CD4-positive, alpha-beta T cell (primary cell): ENCODE data around the gene CHRNB4. TPM values are rescaled to one million over a fixed set of nuclear protein-coding genes. Genes with fewer than 3 reads are reported as not detected.

ENCODE experiments used
- ATAC-seq: fragments of 200-7000 bp; cut with Tn5 transposase; one replicate; pipeline ENCODE4 v1.10.0; 2022; ENCODE audit warnings: mild to moderate bottlenecking; ENCODE audit not compliant: poor library complexity
- CTCF ChIA-PET: fragments of 350-600 bp; sonication (Branson Sonifier 250); formaldehyde crosslinking; loops from one replicate; lab custom pipeline; 2021; ENCODE audit warnings: antibody characterized with exemption, inconsistent platforms; lab: Charles Lee
- POLR2A ChIA-PET: fragments of 350-600 bp; sonication (Branson Sonifier 250); formaldehyde crosslinking; loops from one replicate; lab custom pipeline; 2021; ENCODE audit warnings: antibody characterized with exemption, inconsistent platforms; lab: Charles Lee
- DNase-seq, 14 experiments: peaks; one replicate each; pipeline ENCODE4 v3.0.0-alpha.2; 2013 to 2020; ENCODE audit warnings: mixed read lengths in 2 of 14
- H3K27ac ChIP-seq, 2 donors: one replicate each; pipeline versions ENCODE4 v1.5.1 to v1.7.0; 2013; ENCODE audit warnings: low read length in 2 of 2, low read depth in 1 of 2, mild to moderate bottlenecking in 1 of 2
- H3K27me3 ChIP-seq, 2 experiments: 1 replicate in 1 of 2; 2 replicates in 1 of 2; pipeline versions ENCODE4 v1.6.1 to v1.7.0; 2013; ENCODE audit warnings: low read length in 2 of 2, control low read depth in 1 of 2, mild to moderate bottlenecking in 1 of 2, moderate library complexity in 1 of 2; ENCODE audit not compliant: insufficient read depth in 2 of 2, control insufficient read depth in 1 of 2
- H3K36me3 ChIP-seq: one replicate; pipeline ENCODE4 v1.6.1; 2013; ENCODE audit warnings: low read length, control low read depth; ENCODE audit not compliant: insufficient read depth
- H3K4me1 ChIP-seq: one replicate; pipeline ENCODE4 v1.6.1; 2013; ENCODE audit warnings: low read length, control low read depth; ENCODE audit not compliant: insufficient read depth
- H3K4me3 ChIP-seq: one replicate; pipeline ENCODE4 v1.5.1; 2013; ENCODE audit warnings: mild to moderate bottlenecking, low read length, moderate library complexity
- H3K9me3 ChIP-seq, 2 experiments: 1 replicate in 1 of 2; 2 replicates in 1 of 2; pipeline versions ENCODE4 v1.6.1 to v1.7.0; 2013; ENCODE audit warnings: low read length in 2 of 2, mild to moderate bottlenecking in 2 of 2, control low read depth in 1 of 2, moderate library complexity in 1 of 2; ENCODE audit not compliant: control insufficient read depth in 1 of 2, insufficient read depth in 1 of 2
- H3K27ac Mint-ChIP-seq: one replicate; pipeline ENCODE4 v1.8.0; 2020; ENCODE audit warnings: mixed read lengths
- H3K27me3 Mint-ChIP-seq: one replicate; pipeline ENCODE4 v1.8.0; 2021; ENCODE audit warnings: mixed read lengths
- H3K36me3 Mint-ChIP-seq: one replicate; pipeline ENCODE4 v1.8.0; 2021; ENCODE audit warnings: low read depth, mixed read lengths
- H3K4me1 Mint-ChIP-seq: one replicate; pipeline ENCODE4 v1.8.0; 2021; ENCODE audit warnings: low read depth, mixed read lengths
- H3K4me3 Mint-ChIP-seq: one replicate; pipeline ENCODE4 v1.8.0; 2020; ENCODE audit warnings: mild to moderate bottlenecking, mixed read lengths
- H3K9me3 Mint-ChIP-seq: one replicate; pipeline ENCODE4 v1.8.0; 2020; ENCODE audit warnings: mixed read lengths
- intact Hi-C, 2 experiments: fragments of 100-400 bp; cut with DNase I in 1 of 2; cut with micrococcal nuclease in 1 of 2; formaldehyde crosslinking; loops; one replicate each; pipeline versions ENCODE4 v1.15.1 to v1.9.0; 2023 to 2025; cut with DNase I, micrococcal nuclease
- total RNA-seq, 174 experiments: library from RNA in 2 of 174; stranded (reverse) in 2 of 174; gene quantifications; one replicate each; pipeline ENCODE4 v1.2.3 and lab custom pipeline; 2021 to 2026
- TF ChIP-seq, protein P1 (sequence below): fragments of 200-600 bp; IDR thresholded peaks from one replicate; pipeline ENCODE4 v1.8.0; 2022; ENCODE audit warnings: antibody characterized with exemption, mild to moderate bottlenecking

CHRNB4 gene
- total RNA-seq, 2 experiments from 2014 or later = not detected

DNA sequence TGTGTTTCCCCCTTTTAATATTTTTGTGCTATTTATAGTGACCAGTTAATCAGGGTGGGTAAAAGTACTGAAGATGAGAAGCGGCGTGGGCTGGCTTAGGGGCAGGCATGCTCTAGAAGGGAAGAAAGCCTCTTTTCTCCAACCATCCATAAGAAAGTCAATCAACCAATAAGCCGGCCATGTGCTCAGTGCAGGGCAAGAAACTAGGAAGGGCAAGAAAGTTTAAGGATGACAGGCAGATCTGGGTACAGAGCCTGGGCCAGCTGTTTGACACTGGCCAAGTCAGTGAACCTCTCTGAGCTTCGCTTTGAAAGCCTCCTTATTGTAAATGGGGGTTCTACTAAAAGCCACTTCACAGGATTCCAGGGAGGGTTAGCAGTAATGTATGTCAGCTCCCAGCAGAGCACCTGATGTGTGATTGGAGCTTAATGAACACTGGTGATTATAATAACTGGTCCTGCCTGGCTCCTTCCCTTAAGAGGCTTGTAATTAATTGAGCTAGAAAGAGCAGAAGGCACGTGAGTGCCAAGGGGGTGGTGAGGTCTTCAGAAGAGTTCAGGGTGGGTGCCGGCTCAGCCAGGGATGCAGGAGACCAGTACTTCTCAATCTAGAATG is 14.5 kb downstream of the CHRNB4 start:
- no peak overlapping the region for H3K27ac Mint-ChIP-seq
- Histone ChIP-seq H3K4me3 (no peak overlapping the region), H3K27ac (no peak overlapping the region), H3K9me3 (no peaks in the 10 kb centered on the region), H3K4me1 (no peaks in the 10 kb centered on the region), H3K27me3 (peaks cover 10 to 14% of the 10 kb centered on the region in 2 experiments), H3K36me3 (no peaks in the 10 kb centered on the region)
- H3K36me3 Mint-ChIP-seq = no peaks in the 10 kb centered on the region
- TF ChIP-seq, protein P1, sequence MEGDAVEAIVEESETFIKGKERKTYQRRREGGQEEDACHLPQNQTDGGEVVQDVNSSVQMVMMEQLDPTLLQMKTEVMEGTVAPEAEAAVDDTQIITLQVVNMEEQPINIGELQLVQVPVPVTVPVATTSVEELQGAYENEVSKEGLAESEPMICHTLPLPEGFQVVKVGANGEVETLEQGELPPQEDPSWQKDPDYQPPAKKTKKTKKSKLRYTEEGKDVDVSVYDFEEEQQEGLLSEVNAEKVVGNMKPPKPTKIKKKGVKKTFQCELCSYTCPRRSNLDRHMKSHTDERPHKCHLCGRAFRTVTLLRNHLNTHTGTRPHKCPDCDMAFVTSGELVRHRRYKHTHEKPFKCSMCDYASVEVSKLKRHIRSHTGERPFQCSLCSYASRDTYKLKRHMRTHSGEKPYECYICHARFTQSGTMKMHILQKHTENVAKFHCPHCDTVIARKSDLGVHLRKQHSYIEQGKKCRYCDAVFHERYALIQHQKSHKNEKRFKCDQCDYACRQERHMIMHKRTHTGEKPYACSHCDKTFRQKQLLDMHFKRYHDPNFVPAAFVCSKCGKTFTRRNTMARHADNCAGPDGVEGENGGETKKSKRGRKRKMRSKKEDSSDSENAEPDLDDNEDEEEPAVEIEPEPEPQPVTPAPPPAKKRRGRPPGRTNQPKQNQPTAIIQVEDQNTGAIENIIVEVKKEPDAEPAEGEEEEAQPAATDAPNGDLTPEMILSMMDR = no peak
- no peak for ATAC-seq
- intact Hi-C loops = no loop called here
- no peak overlapping the region for H3K4me3 Mint-ChIP-seq
- H3K4me1 Mint-ChIP-seq = peaks cover 4% of the 10 kb centered on the region
- ChIA-PET CTCF (no interaction called here), POLR2A (no interaction called here)
- H3K27me3 Mint-ChIP-seq = peaks cover 35% of the 10 kb centered on the region
- H3K9me3 Mint-ChIP-seq = no peaks in the 10 kb centered on the region
- DNase-seq = no peak

DNA sequence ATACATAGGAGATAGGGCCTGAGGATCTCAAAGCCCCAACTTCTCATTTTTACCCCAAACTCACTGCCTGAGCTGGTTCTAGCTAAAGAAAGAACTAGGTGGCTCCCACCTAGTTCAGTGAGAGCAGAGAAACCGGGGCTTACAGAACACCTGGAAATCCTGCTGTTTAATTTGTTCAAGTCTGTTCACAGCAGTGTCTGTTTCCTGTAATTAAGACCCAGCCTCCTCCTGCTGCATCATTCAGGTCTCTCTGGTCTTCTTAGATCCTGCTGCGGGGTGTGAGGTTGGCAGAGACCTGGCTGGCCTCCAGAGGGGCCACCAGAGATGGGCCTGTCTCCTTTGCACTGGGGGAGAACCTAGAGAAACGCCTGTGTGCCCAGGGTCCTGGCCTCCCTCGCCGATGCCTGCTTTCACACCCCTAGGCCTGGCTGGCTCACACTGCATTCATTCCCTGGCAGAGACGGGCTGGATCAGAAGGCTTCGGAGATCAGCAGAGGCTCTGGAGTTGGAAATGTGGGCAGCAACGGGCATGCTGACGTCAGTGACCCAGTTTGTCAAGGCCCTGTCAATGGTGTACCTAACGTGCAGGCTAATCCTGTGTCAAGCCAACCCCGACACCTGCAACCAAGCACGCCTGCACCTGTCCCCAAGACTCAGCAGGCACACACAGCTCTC is 15.3 kb downstream of the CHRNB4 start:
- DNase-seq (no peak), ATAC-seq (no peak)
- H3K27ac ChIP-seq = no peak overlapping the region
- TF ChIP-seq, protein P1 = no peak
- ChIA-PET CTCF (no interaction called here), POLR2A (no interaction called here)
- H3K9me3 ChIP-seq = no peaks in the 10 kb centered on the region
- no peaks in the 10 kb centered on the region for H3K4me1 ChIP-seq
- no peaks in the 10 kb centered on the region for H3K36me3 ChIP-seq
- H3K36me3 Mint-ChIP-seq = no peaks in the 10 kb centered on the region
- no peak overlapping the region for H3K27ac Mint-ChIP-seq
- no peaks in the 10 kb centered on the region for H3K9me3 Mint-ChIP-seq
- peaks cover 13 to 14% of the 10 kb centered on the region in 2 experiments for H3K27me3 ChIP-seq
- intact Hi-C loops = no loop called here
- peaks cover 8% of the 10 kb centered on the region for H3K4me1 Mint-ChIP-seq
- H3K27me3 Mint-ChIP-seq = peaks cover 39% of the 10 kb centered on the region
- H3K4me3 Mint-ChIP-seq = no peak overlapping the region
- no peak overlapping the region for H3K4me3 ChIP-seq

DNA sequence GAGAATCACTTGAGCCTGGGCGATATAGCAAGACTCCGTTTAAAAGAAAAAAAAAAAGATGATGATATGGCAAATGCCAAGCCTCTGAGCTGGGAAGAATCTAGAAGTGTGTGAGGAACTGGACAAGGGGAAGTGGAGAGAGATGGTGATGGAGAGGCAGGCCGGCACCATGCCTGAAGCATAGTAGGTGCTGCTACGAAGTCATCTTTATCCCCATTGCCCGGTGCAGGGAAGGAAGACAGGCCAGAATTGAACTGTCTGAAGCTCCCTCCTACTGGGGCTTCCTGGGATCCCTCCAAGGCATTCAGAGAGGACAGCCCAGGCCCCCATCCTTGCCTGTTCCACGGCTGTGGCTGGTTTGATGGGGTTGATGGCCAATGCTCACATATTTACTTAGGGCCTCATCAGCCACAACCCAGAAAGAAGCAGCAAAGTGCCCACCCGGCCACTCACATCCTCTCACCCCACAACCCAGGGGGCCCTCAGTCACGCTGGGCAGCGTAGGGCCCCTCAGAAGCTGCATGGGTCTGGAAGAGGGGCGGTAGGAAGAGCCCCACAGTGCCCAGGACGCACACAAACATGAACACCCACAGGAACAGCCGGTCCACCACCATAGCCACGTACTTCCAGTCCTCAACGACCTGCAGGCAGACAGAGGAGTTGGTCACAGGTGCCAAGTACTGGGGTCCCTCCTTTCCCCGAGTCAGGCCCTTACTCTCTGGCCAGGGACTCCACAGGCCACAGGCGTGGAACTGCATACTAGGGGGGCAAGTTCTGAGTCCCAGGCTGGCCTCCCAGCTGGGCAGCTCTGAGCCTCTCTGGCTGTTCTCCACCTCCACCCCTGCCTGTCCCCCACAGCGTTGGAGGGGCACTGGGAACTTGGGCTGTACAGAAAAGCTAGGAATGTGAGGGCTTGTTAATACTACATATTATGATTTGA is 16.1 kb downstream of the CHRNB4 start:
- H3K36me3 Mint-ChIP-seq = no peaks in the 10 kb centered on the region
- intact Hi-C loops = no loop called here
- CTCF ChIA-PET = no interaction called here
- Histone ChIP-seq H3K36me3 (no peaks in the 10 kb centered on the region), H3K4me1 (peaks cover 4% of the 10 kb centered on the region), H3K27ac (no peak overlapping the region), H3K27me3 (peaks cover 15 to 21% of the 10 kb centered on the region in 2 experiments), H3K9me3 (peaks cover 0 to 2% of the 10 kb centered on the region in 2 experiments), H3K4me3 (no peak overlapping the region)
- H3K9me3 Mint-ChIP-seq = no peaks in the 10 kb centered on the region
- TF ChIP-seq, protein P1 = no peak
- H3K4me1 Mint-ChIP-seq = peaks cover 8% of the 10 kb centered on the region
- H3K4me3 Mint-ChIP-seq = no peak overlapping the region
- no peak overlapping the region for H3K27ac Mint-ChIP-seq
- DNase-seq = no peak
- POLR2A ChIA-PET = no interaction called here
- no peak for ATAC-seq
- peaks cover 40% of the 10 kb centered on the region for H3K27me3 Mint-ChIP-seq
